Astrocyte of the cerebellum (primary cell): ENCODE measurements around the gene FAM107B.

Experiments
- DNase-seq: peaks from one replicate; pipeline ENCODE4 v3.0.0-alpha.2; 2011; ENCODE audit warnings: low read depth
- H3K4me3 ChIP-seq: 2 replicates; pipeline ENCODE4 v1.5.1; 2011; ENCODE audit warnings: mild to moderate bottlenecking, low read depth, low read length, moderate library complexity
- in situ Hi-C: cut with HindIII; loops from 2 replicates; pipeline ENCODE4 v1.10.0; 2017; ENCODE audit warnings: low sequenced_read_pairs
- TF ChIP-seq, protein P1 (sequence below): IDR thresholded peaks from 2 replicates; pipeline ENCODE4 v1.5.1; 2012; ENCODE audit warnings: low read length, low read depth, moderate library complexity, mild to moderate bottlenecking; ENCODE audit errors: missing control alignments

The FAM107B gene

DNA sequence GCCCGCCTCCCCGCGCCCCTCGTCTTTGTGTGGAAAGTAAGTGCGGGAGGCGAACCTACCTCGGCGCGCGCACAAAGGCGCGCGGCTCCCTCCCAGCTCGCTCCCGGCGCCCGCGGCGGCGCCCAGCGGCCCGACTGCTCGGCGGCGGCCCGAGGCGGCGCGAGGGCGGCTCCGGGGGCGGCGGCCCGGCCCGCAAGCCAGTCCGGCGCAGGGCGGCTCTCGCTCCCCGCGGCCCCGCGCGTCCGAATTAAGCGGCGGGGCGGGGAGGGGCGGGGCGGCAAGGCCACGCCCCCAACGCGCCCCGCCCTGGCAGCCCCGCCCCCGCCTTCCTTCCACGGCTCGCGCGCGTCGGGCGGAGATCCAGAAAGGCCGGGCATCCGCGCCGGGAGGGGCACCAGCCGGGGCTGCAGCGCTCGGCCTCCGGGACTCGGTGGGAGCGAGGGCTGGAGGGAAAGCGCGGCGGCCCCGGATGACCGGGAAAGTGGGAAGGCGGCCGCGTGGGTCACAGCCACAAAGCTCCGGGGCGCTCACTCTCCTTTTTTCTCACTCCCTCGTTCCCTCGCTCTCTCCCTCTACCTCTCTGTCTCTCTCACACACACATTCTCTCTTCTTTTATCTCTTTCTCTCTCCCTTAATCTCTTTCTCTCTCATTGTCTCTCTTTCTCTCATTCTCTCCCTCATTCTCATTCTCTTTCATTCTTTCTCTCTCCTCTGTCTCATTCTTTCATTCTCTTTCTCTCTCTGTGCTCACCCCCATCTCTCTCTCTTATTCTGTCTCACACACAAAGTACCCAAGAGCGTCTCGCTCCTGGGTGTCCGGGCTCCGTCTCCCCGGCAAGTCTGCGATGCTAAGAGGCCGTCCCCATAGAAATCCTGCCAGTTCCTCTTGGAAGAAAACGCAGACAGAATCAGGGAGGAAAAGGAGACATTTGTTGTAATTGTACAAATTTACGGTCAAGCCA, 170.2 kb downstream of the FAM107B start:
- TF ChIP-seq, protein P1, sequence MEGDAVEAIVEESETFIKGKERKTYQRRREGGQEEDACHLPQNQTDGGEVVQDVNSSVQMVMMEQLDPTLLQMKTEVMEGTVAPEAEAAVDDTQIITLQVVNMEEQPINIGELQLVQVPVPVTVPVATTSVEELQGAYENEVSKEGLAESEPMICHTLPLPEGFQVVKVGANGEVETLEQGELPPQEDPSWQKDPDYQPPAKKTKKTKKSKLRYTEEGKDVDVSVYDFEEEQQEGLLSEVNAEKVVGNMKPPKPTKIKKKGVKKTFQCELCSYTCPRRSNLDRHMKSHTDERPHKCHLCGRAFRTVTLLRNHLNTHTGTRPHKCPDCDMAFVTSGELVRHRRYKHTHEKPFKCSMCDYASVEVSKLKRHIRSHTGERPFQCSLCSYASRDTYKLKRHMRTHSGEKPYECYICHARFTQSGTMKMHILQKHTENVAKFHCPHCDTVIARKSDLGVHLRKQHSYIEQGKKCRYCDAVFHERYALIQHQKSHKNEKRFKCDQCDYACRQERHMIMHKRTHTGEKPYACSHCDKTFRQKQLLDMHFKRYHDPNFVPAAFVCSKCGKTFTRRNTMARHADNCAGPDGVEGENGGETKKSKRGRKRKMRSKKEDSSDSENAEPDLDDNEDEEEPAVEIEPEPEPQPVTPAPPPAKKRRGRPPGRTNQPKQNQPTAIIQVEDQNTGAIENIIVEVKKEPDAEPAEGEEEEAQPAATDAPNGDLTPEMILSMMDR = no peak
- peak overlapping the region; percentile 57 for H3K4me3 ChIP-seq
- peak; percentile 27 for DNase-seq
- in situ Hi-C loops = no loop called here

GRCh38 chr10:14603534-14604102, 171.1 kb downstream of the FAM107B start:
- TF ChIP-seq, protein P1 = no peak
- H3K4me3 ChIP-seq = peak overlapping the region; percentile 57
- in situ Hi-C loops = no loop called here
- DNase-seq = no peak

- TF ChIP-seq, protein P1 = no peak
- H3K4me3 ChIP-seq = peak overlapping the region; percentile 57
- DNase-seq = no peak
- in situ Hi-C loops = no loop called here
Observed at GRCh38 chr10:14602807-14603533, 171.7 kb downstream of the FAM107B start.

GRCh38 chr10:14601872-14602725, 172.6 kb downstream of the FAM107B start:
- in situ Hi-C loops = no loop called here
- DNase-seq = peak; percentile 12
- H3K4me3 ChIP-seq = no peak overlapping the region
- TF ChIP-seq, protein P1 = no peak

DNA sequence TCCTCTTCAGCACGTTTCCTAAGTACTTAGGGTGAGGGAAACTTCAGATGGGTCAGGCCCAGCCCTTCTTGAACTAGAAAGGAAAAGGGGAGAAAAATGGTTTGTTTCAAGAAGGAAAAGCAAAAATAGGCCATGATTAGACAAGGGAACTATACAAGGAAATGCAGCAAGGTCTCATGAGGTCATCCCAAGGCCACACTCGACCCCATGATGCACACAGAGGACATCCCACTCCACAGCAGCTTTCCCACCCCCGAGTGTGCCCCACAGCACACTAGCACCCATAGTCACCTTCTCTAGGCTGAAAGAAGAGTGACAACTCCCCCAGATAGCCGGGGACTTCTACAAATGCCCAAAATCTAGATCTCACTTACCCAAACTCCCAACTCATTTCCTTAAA, 173.4 kb downstream of the FAM107B start:
- no peak overlapping the region for H3K4me3 ChIP-seq
- in situ Hi-C loops = no loop called here
- no peak for DNase-seq
- TF ChIP-seq, protein P1 = no peak

- TF ChIP-seq, protein P1 = no peak
Observed at GRCh38 chr10:14600065-14600464, 174.6 kb downstream of the FAM107B start.

More at GRCh38 chr10:14600065-14600464, 174.6 kb downstream of the FAM107B start:
- in situ Hi-C loops = no loop called here
- DNase-seq = no peak
- H3K4me3 ChIP-seq = no peak overlapping the region
